ENCODE results near the gene CRYBG1. TPM values are rescaled to one million over a fixed set of nuclear protein-coding genes. Genes with fewer than 3 reads are reported as not detected.

Gene CRYBG1
- polyA plus RNA-seq, 1 donor from 2014 or later, result 0.73 TPM

GRCh38 chr6:106613590-106613989, 253.1 kb downstream of the CRYBG1 start:
- TF ChIP-seq REST (IDR thresholded peaks at IDR 0.05; ENCODE audit: borderline replicate concordance) (no peak), CTCF (IDR thresholded peaks at IDR 0.05; ENCODE audit: poor library complexity, severe bottlenecking) (no peak)
- Histone ChIP-seq H3K4me2 (ENCODE audit: low read length) (no peak overlapping the region), H2AFZ (ENCODE audit: low read depth, low read length) (no peak overlapping the region), H3K79me2 (replicated peaks; ENCODE audit: insufficient read depth, low read length) (no peaks in the 10 kb centered on the region), H4K20me1 (ENCODE audit: insufficient read depth) (no peaks in the 10 kb centered on the region), H3K36me3 (ENCODE audit: insufficient read depth, low read length) (no peaks in the 10 kb centered on the region), H3K27me3 (ENCODE audit: insufficient read depth, low read depth, low read length) (no peaks in the 10 kb centered on the region), H3F3A (ENCODE audit: insufficient read depth, low read length, poor library complexity, severe bottlenecking) (no peaks in the 10 kb centered on the region), H3K9me3 (ENCODE audit: low read length) (no peaks in the 10 kb centered on the region), H3K4me3 (ENCODE audit: low read length) (no peak overlapping the region), H3K27ac (ENCODE audit: low read length) (no peak overlapping the region), H3K9me2 (ENCODE audit: insufficient read depth, low read length) (no peaks in the 10 kb centered on the region), H3K9ac (ENCODE audit: low read length) (no peak overlapping the region)

GRCh38 chr6:106614166-106614565, 253.6 kb downstream of the CRYBG1 start:
- no peaks in the 10 kb centered on the region for H3K27me3 ChIP-seq (ENCODE audit: insufficient read depth, low read depth, low read length)

More at GRCh38 chr6:106614166-106614565, 253.6 kb downstream of the CRYBG1 start:
- H3K9me2 ChIP-seq (ENCODE audit: insufficient read depth, low read length), result no peaks in the 10 kb centered on the region
- TF ChIP-seq MXI1 (conservative IDR thresholded peaks at IDR 0.05; ENCODE audit: poor library complexity, severe bottlenecking), result no peak
- TF ChIP-seq CTCF (IDR thresholded peaks at IDR 0.05; ENCODE audit: poor library complexity, severe bottlenecking), result no peak
- TF ChIP-seq SMC3 (conservative IDR thresholded peaks at IDR 0.05; ENCODE audit: poor library complexity), result no peak
- TF ChIP-seq POLR2AphosphoS5 (IDR thresholded peaks at IDR 0.05), result no peak
- TF ChIP-seq EP300 (conservative IDR thresholded peaks at IDR 0.05; ENCODE audit: poor library complexity, severe bottlenecking), result no peak
- no peak for TF ChIP-seq RAD21 (conservative IDR thresholded peaks at IDR 0.05)
- no peak overlapping the region for H3K27ac ChIP-seq (ENCODE audit: low read length)
- no peaks in the 10 kb centered on the region for H3K9me3 ChIP-seq (ENCODE audit: low read length)
- H3K79me2 ChIP-seq (replicated peaks; ENCODE audit: insufficient read depth, low read length), result no peaks in the 10 kb centered on the region
- H3K36me3 ChIP-seq (ENCODE audit: insufficient read depth, low read length), result no peaks in the 10 kb centered on the region
- no peak overlapping the region for H2AFZ ChIP-seq (ENCODE audit: low read depth, low read length)
- no peak overlapping the region for H3K9ac ChIP-seq (ENCODE audit: low read length)
- H3K4me2 ChIP-seq (ENCODE audit: low read length), result no peak overlapping the region
- H3F3A ChIP-seq (ENCODE audit: insufficient read depth, low read length, poor library complexity, severe bottlenecking), result no peaks in the 10 kb centered on the region
- H4K20me1 ChIP-seq (ENCODE audit: insufficient read depth), result no peaks in the 10 kb centered on the region
- H3K4me3 ChIP-seq (ENCODE audit: low read length), result no peak overlapping the region
